Prostate gland (tissue), 2 donors: ENCODE measurements around the gene CRK.

Experiments
- CTCF ChIP-seq, 4 experiments: fragments of 200-600 bp in 2 of 4; fragments of 450-650 bp in 2 of 4; sonication (generic) in 2 of 4; IDR thresholded peaks; 1 replicate in 3 of 4; 2 replicates in 1 of 4; pipeline ENCODE4 v1.5.1; 2016 to 2019; ENCODE audit warnings: antibody characterized with exemption in 4 of 4, mild to moderate bottlenecking in 2 of 4, moderate library complexity in 2 of 4
- POLR2A ChIP-seq: fragments of 450-650 bp; IDR thresholded peaks from one replicate; pipeline ENCODE4 v1.6.1; 2016; ENCODE audit warnings: antibody characterized with exemption, mild to moderate bottlenecking
- POLR2AphosphoS5 ChIP-seq: sonication (generic); formaldehyde crosslinking; IDR thresholded peaks from one replicate; pipeline ENCODE4 v1.6.1; 2017; ENCODE audit warnings: antibody characterized with exemption

DNA sequence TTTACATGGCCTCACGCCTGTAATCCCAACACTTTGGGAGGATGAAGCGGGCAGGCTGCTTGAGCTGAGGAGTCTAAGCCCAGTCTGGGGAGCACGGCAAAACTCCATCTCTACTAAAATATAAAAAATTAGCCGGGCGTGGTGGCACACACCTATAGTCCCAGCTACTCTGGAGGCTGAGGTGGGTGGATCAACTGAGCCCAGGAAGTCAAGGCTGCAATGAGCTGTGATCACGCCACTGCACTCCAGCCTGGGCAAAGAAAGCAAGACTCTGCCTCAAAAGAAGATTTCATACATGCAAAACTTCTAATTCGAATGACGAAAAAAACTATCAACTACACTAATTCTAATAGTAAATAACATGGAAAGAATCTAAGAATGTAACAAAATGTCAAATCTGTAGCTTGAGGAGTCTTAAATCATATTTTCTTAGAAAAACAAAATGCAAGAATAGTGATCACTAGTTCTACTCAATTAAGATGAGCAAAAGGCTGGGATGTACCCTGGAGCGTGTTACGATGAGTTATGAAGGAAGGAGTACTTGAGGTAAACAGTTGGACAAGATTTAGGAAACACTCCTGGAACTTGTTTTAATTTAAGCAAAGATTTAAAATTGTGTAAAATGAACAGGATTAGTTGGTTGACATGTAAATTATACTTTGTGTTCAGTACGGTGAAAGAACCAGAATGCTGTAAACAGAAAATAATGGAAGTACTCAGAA lies 76.7 kb downstream of the CRK start:
- TF ChIP-seq CTCF (IDR thresholded peaks at IDR 0.05): no peak
- TF ChIP-seq POLR2A: no peak
- TF ChIP-seq POLR2AphosphoS5: no peak
